ENCODE data around the gene GOLGA6A.
"Not testable (repeated sequence)": the region's sequence is repeated elsewhere in the genome, so short reads cannot be mapped to it uniquely, and the experiment has no call there.

GOLGA6A gene, protein sequence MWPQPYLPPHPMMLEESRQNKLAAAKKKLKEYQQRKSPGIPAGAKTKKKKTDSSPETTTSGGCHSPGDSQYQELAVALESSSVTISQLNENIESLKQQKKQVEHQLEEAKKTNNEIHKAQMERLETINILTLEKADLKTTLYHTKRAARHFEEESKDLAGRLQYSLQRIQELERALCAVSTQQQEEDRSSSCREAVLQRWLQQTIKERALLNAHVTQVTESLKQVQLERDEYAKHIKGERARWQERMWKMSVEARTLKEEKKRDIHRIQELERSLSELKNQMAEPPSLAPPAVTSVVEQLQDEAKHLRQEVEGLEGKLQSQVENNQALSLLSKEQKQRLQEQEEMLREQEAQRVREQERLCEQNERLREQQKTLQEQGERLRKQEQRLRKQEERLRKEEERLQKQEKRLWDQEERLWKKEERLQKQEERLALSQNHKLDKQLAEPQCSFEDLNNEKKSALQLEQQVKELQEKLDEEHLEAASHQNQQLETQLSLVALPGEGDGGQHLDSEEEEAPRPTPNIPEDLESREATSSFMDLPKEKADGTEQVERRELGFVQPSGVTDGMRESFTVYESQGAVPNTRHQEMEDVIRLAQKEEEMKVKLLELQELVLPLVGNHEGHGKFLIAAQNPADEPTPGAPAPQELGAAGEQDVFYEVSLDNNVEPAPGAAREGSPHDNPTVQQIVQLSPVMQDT

GRCh38 chr15:74082450-74082849 lies at the start of gene GOLGA6A:
GOLGA6A (minus strand) TSS chr15:74082550; CDS start chr15:74082509, 41 bp downstream.
- not testable (repeated sequence) for H2AFZ ChIP-seq (ENCODE audit: low read depth, low read length); H3K4me3 ChIP-seq (ENCODE audit: low read length); H3K4me1 ChIP-seq (ENCODE audit: insufficient read depth, low read length); H3K27me3 ChIP-seq (ENCODE audit: insufficient read depth, low read length); H3K9me3 ChIP-seq (ENCODE audit: low read length); H3K36me3 ChIP-seq (ENCODE audit: insufficient read depth, low read length)

GRCh38 chr15:74131628-74132413 lies 49.5 kb upstream of the GOLGA6A start:
- Histone ChIP-seq H3K9me3 (ENCODE audit: low read length) (peaks cover 14% of the 10 kb centered on the region), H3K36me3 (ENCODE audit: insufficient read depth, low read length) (no peaks in the 10 kb centered on the region), H3K4me3 (ENCODE audit: low read length) (no peak overlapping the region), H2AFZ (ENCODE audit: low read depth, low read length) (no peak overlapping the region), H3K27me3 (ENCODE audit: insufficient read depth, low read length) (peaks cover 75% of the 10 kb centered on the region), H3K4me1 (ENCODE audit: insufficient read depth, low read length) (peaks cover 30% of the 10 kb centered on the region)

- H3K27me3 ChIP-seq (ENCODE audit: insufficient read depth, low read length): peaks cover 73% of the 10 kb centered on the region
- peak overlapping the region; percentile 4 for H3K4me3 ChIP-seq (ENCODE audit: low read length)
These were observed 48.7 kb upstream of the GOLGA6A start for GRCh38 chr15:74130849-74131627.

GRCh38 chr15:74130155-74130848 lies 48.0 kb upstream of the GOLGA6A start, which contains the start of gene ISLR2:
ISLR2 (plus strand) TSS chr15:74130586; CDS start chr15:74132755, 2,169 bp downstream.
- H3K4me3 ChIP-seq (ENCODE audit: low read length): peak within 1 kb of the TSS; percentile 41
- no peaks in the 10 kb centered on the region for H3K36me3 ChIP-seq (ENCODE audit: insufficient read depth, low read length)
- peak within 1 kb of the TSS; percentile 8 for H2AFZ ChIP-seq (ENCODE audit: low read depth, low read length)
- peaks cover 73% of the 10 kb centered on the region for H3K27me3 ChIP-seq (ENCODE audit: insufficient read depth, low read length)
- H3K4me1 ChIP-seq (ENCODE audit: insufficient read depth, low read length): peaks cover 26% of the 10 kb centered on the region
- peaks cover 14% of the 10 kb centered on the region for H3K9me3 ChIP-seq (ENCODE audit: low read length)

More at GRCh38 chr15:74130849-74131627, 48.7 kb upstream of the GOLGA6A start:
- Histone ChIP-seq H3K9me3 (ENCODE audit: low read length) (peaks cover 14% of the 10 kb centered on the region), H2AFZ (ENCODE audit: low read depth, low read length) (no peak overlapping the region), H3K36me3 (ENCODE audit: insufficient read depth, low read length) (no peaks in the 10 kb centered on the region), H3K4me1 (ENCODE audit: insufficient read depth, low read length) (peaks cover 26% of the 10 kb centered on the region)

GRCh38 chr15:74129586-74130154 lies 47.3 kb upstream of the GOLGA6A start:
- peak overlapping the region; percentile 8 for H2AFZ ChIP-seq (ENCODE audit: low read depth, low read length)
- peak overlapping the region; percentile 41 for H3K4me3 ChIP-seq (ENCODE audit: low read length)
- no peaks in the 10 kb centered on the region for H3K36me3 ChIP-seq (ENCODE audit: insufficient read depth, low read length)
- peaks cover 26% of the 10 kb centered on the region for H3K4me1 ChIP-seq (ENCODE audit: insufficient read depth, low read length)
- H3K9me3 ChIP-seq (ENCODE audit: low read length): peaks cover 14% of the 10 kb centered on the region
- H3K27me3 ChIP-seq (ENCODE audit: insufficient read depth, low read length): peaks cover 67% of the 10 kb centered on the region

DNA sequence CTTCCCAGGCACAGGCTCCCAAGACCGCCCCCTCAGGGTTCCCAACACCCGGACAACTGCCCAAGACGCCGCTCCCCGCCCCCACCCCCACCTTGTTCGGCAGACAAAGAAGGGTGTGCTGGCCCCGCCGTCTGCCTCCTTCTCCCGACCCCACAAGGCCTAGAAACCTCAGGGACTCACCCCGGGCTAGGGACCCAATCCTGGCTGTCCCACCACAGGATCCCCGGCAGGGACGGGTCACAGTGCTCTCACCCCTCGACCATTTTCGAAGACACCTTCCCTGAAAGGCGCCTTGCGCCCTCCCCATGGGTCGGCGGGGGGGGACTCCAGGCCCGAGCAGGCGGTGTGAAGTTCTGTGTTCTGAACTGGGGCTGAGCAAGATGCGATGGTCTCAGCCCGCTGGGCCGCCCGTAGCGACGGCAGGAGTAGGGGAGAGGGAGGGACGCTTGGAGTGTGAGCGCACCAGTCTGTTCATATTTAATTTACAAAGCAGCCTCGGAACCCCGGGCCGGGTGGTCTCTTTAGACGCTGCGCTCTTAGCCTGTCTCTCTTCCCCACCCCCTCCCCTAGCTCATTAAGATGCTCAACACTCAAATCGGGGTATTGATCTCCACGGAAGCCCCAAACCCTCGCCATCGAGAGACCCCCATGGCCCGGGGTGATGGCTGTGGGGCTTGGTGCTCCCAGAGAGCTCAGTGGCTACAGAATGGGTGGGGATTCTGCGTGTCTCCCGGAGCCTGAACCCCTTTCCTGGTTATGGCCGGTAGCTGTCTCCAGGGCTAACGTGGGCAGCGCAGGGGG lies 46.6 kb upstream of the GOLGA6A start:
- Histone ChIP-seq H3K4me1 (ENCODE audit: insufficient read depth, low read length) (peaks cover 26% of the 10 kb centered on the region), H3K36me3 (ENCODE audit: insufficient read depth, low read length) (no peaks in the 10 kb centered on the region), H3K4me3 (ENCODE audit: low read length) (peak overlapping the region; percentile 41), H2AFZ (ENCODE audit: low read depth, low read length) (peak overlapping the region; percentile 8), H3K27me3 (ENCODE audit: insufficient read depth, low read length) (peaks cover 61% of the 10 kb centered on the region), H3K9me3 (ENCODE audit: low read length) (peaks cover 14% of the 10 kb centered on the region)

DNA sequence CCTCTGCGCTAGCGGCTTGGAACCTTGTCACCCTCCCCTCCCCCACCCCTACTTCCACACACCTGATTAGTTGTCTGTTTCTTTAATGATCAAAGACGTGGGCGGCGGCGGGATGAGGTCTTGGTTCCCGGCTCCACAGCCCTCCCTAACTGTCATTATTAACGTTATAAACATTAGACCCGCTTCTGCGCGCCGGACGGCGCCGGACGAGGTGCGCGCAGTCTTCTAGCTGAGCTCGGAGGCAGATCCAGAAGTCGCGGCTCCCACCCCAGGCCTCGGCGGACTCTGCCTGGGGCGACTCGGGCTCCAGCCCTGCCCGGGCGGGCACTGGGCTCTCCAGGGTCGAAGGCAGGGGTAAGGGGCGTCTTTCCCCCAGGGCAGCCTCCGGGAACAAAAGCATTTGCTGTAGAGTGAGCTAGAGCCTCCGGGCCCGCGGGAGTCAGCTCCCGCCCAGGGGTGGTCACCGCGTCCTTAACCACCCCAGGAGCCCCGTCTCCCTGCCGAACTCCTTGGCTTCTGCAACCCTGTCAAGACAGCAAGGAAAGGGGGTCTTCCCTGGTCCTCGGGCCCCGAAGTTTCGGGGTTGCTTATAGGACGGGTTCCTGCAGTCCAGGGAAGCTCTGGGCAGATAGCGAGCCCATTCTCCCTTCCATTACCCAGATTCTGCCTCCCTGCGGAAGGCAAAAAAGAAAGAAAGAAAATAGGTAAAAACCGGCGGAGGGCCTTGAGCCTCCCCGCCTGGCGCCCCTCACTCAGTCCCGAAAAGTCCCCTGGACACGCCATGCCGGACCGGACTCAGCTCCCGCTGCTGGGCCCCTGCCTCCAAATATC lies 45.8 kb upstream of the GOLGA6A start:
- Histone ChIP-seq H3K4me3 (ENCODE audit: low read length) (peak overlapping the region; percentile 41), H2AFZ (ENCODE audit: low read depth, low read length) (peak overlapping the region; percentile 54), H3K4me1 (ENCODE audit: insufficient read depth, low read length) (peaks cover 26% of the 10 kb centered on the region), H3K9me3 (ENCODE audit: low read length) (peaks cover 9% of the 10 kb centered on the region), H3K36me3 (ENCODE audit: insufficient read depth, low read length) (no peaks in the 10 kb centered on the region), H3K27me3 (ENCODE audit: insufficient read depth, low read length) (peaks cover 53% of the 10 kb centered on the region)

DNA sequence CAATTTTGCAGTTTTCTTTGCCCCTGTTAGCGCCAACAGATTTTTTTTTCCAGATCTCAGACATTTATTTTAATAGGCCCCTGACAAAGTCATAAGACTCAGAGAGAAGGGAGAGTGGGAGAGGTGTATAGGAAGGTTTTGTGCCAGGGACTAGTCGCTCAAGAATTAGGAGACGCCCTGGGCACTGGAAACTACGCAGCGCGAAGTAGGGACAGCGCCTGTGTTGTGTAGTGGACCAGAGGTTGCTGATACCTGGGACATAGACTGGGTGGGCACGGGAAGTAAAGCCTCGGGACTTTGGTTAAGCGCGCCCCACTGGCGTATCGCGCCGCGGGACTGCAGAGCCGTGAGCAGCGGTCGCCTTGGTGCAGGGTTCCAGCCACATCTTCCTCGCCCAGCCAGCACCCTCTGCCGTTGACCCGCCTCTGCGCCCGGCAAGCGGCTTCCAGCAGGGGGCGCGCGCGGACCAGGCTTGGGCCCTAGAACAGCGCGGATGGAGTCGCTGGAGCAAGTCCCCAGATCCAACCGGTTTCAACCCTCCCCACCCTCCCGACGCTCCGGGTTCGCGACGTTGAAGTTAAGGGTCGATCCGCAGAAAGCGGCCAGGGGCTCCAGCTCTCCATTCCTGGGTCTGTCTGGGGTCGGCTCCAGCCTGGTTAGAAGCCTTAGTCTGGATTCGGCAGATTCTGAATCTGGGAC lies 45.1 kb upstream of the GOLGA6A start:
- H3K4me1 ChIP-seq (ENCODE audit: insufficient read depth, low read length): peaks cover 32% of the 10 kb centered on the region
- peaks cover 47% of the 10 kb centered on the region for H3K27me3 ChIP-seq (ENCODE audit: insufficient read depth, low read length)

DNA sequence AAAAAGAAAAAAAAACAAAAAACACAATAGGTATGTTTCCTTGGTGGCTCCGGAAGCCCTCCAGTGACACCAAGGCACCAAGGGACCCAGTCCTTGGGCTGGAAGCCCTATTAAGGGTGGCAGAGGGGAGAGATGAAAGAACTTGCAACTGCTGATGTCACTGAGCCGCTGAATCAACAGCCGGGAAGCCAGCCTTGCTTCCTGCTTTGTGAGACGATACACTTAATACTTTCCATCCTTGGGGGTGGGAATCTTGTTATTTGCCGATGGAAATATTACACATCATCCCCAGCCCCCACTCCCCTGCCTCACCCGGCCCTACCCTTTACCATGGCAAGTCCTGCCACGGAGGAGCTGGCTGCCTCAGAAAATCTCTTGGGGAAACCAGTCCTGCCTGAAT lies 42.4 kb upstream of the GOLGA6A start:
- Histone ChIP-seq H3K9me3 (ENCODE audit: low read length) (no peaks in the 10 kb centered on the region), H3K27me3 (ENCODE audit: insufficient read depth, low read length) (peaks cover 29% of the 10 kb centered on the region), H2AFZ (ENCODE audit: low read depth, low read length) (no peak overlapping the region), H3K4me3 (ENCODE audit: low read length) (no peak overlapping the region), H3K4me1 (ENCODE audit: insufficient read depth, low read length) (peaks cover 22% of the 10 kb centered on the region), H3K36me3 (ENCODE audit: insufficient read depth, low read length) (no peaks in the 10 kb centered on the region)

More for the DNA sequence above, 45.1 kb upstream of the GOLGA6A start:
- peak overlapping the region; percentile 54 for H2AFZ ChIP-seq (ENCODE audit: low read depth, low read length)
- H3K4me3 ChIP-seq (ENCODE audit: low read length): peak overlapping the region; percentile 41
- peaks cover 1% of the 10 kb centered on the region for H3K9me3 ChIP-seq (ENCODE audit: low read length)
- no peaks in the 10 kb centered on the region for H3K36me3 ChIP-seq (ENCODE audit: insufficient read depth, low read length)

DNA sequence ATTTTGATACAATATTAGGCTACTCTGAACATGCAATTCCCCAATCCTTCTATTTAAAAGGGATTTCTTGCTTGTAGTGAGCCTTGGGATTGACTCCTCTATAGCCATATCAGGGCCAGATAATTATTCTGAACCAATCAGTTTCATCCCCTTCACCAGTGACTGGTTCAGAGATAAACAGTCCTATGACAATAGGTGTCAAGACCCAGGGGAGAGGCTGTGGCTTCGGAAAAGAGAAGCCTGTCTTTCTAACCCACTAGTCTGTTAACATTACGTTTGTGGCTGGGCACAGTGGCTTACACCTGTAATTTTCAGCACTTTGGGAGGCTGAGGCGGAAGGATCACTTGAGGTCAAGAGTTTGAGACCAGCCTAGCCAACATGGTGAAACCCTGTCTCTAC lies 41.8 kb upstream of the GOLGA6A start:
- Histone ChIP-seq H3K4me3 (ENCODE audit: low read length) (no peak overlapping the region), H3K36me3 (ENCODE audit: insufficient read depth, low read length) (no peaks in the 10 kb centered on the region), H3K9me3 (ENCODE audit: low read length) (no peaks in the 10 kb centered on the region), H3K4me1 (ENCODE audit: insufficient read depth, low read length) (peaks cover 17% of the 10 kb centered on the region), H2AFZ (ENCODE audit: low read depth, low read length) (no peak overlapping the region), H3K27me3 (ENCODE audit: insufficient read depth, low read length) (peaks cover 23% of the 10 kb centered on the region)
